Glutamatergic neuron (in vitro differentiated cells): ENCODE measurements around the gene QARS1. TPM values are rescaled to one million over a fixed set of nuclear protein-coding genes. Genes with fewer than 3 reads are reported as not detected.

Source experiments
- DNase-seq: peaks from one replicate; pipeline ENCODE4 v3.0.0; 2022
- H3K27ac Mint-ChIP-seq: one replicate; pipeline ENCODE4 v1.8.0; 2020; ENCODE audit warnings: mild to moderate bottlenecking, mixed read lengths, inconsistent platforms; ENCODE audit not compliant: unreplicated experiment
- H3K27me3 Mint-ChIP-seq: one replicate; pipeline ENCODE4 v1.8.0; 2020; ENCODE audit warnings: mild to moderate bottlenecking, moderate library complexity, mixed read lengths, inconsistent platforms; ENCODE audit not compliant: unreplicated experiment
- H3K36me3 Mint-ChIP-seq: one replicate; pipeline ENCODE4 v1.8.0; 2020; ENCODE audit warnings: mild to moderate bottlenecking, mixed read lengths, inconsistent platforms; ENCODE audit not compliant: unreplicated experiment
- H3K4me1 Mint-ChIP-seq: one replicate; pipeline ENCODE4 v1.8.0; 2020; ENCODE audit warnings: mild to moderate bottlenecking, low read depth, mixed read lengths, inconsistent platforms; ENCODE audit not compliant: unreplicated experiment
- H3K4me3 Mint-ChIP-seq: one replicate; pipeline ENCODE4 v1.8.0; 2020; ENCODE audit warnings: mild to moderate bottlenecking, mixed read lengths, inconsistent platforms; ENCODE audit not compliant: unreplicated experiment
- H3K9me3 Mint-ChIP-seq: one replicate; pipeline ENCODE4 v1.8.0; 2020; ENCODE audit warnings: mild to moderate bottlenecking, moderate library complexity, mixed read lengths, inconsistent platforms; ENCODE audit not compliant: unreplicated experiment
- total RNA-seq: library from RNA; stranded (reverse); fragmentation: NEBNext Ultra II Directional; extraction: Animal tissue kit (Norgen Biotek cat#: 25700); gene quantifications from one replicate; pipeline ENCODE4 v1.2.1, GENCODE V29; 2021; ENCODE audit not compliant: unreplicated experiment
- TF ChIP-seq, protein P1 (sequence below): fragments of 200-600 bp; sonication (generic); IDR thresholded peaks from one replicate; pipeline ENCODE4 v1.5.0; 2021; ENCODE audit not compliant: partially characterized antibody, unreplicated experiment

QARS1 gene
- total RNA-seq, 1 donor from 2014 or later = 266 TPM

DNA sequence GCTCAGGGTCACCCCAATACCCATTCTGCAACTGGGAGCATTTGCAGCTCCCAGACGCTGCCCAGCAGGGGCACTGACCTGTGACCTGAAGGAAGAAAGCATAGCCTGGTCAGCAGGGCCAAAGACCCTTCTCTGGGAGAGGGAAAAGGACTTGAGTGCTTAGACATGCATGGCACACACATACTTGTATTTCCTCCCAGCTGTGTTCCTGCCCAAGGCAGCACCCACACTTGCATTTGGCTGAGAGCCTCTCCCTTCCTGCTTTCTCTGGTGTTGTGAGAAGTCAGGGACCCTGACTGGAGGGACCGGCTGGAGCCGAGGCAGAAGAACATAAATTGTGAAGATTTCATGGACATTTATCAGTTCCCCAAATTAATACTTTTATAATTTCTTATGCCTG is 35.5 kb upstream of the QARS1 start:
- peaks cover 3% of the 10 kb centered on the region for H3K9me3 Mint-ChIP-seq
- no peaks in the 10 kb centered on the region for H3K4me1 Mint-ChIP-seq
- no peak overlapping the region for H3K4me3 Mint-ChIP-seq
- peaks cover 3% of the 10 kb centered on the region for H3K27me3 Mint-ChIP-seq
- H3K27ac Mint-ChIP-seq = no peak overlapping the region
- TF ChIP-seq, protein P1, sequence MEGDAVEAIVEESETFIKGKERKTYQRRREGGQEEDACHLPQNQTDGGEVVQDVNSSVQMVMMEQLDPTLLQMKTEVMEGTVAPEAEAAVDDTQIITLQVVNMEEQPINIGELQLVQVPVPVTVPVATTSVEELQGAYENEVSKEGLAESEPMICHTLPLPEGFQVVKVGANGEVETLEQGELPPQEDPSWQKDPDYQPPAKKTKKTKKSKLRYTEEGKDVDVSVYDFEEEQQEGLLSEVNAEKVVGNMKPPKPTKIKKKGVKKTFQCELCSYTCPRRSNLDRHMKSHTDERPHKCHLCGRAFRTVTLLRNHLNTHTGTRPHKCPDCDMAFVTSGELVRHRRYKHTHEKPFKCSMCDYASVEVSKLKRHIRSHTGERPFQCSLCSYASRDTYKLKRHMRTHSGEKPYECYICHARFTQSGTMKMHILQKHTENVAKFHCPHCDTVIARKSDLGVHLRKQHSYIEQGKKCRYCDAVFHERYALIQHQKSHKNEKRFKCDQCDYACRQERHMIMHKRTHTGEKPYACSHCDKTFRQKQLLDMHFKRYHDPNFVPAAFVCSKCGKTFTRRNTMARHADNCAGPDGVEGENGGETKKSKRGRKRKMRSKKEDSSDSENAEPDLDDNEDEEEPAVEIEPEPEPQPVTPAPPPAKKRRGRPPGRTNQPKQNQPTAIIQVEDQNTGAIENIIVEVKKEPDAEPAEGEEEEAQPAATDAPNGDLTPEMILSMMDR = no peak
- peaks cover 6% of the 10 kb centered on the region for H3K36me3 Mint-ChIP-seq
- DNase-seq = no peak

DNA sequence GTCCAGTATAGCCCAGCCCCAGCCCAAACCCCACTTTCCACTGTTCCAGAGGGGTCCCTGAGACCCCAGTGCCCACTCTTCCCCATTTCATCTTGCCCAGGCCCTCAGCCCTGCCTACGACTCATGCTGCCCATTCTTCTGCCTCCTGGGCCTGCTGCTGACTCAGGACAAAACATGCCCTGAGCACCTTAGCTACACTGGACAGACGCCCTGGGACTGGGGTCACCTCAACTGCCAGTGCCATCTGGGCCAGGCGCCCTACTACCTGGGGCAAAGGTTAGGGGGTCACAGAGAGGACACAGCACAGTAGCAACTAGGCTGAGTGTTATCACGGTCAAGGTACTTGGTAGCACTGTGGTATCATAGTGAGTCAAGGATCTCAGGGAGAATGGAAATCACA is 30.9 kb upstream of the QARS1 start:
- H3K4me1 Mint-ChIP-seq = no peaks in the 10 kb centered on the region
- H3K36me3 Mint-ChIP-seq = no peaks in the 10 kb centered on the region
- no peak overlapping the region for H3K27ac Mint-ChIP-seq
- TF ChIP-seq, protein P1 = no peak
- no peaks in the 10 kb centered on the region for H3K9me3 Mint-ChIP-seq
- no peak overlapping the region for H3K4me3 Mint-ChIP-seq
- no peak for DNase-seq
- H3K27me3 Mint-ChIP-seq = peaks cover 1% of the 10 kb centered on the region

DNA sequence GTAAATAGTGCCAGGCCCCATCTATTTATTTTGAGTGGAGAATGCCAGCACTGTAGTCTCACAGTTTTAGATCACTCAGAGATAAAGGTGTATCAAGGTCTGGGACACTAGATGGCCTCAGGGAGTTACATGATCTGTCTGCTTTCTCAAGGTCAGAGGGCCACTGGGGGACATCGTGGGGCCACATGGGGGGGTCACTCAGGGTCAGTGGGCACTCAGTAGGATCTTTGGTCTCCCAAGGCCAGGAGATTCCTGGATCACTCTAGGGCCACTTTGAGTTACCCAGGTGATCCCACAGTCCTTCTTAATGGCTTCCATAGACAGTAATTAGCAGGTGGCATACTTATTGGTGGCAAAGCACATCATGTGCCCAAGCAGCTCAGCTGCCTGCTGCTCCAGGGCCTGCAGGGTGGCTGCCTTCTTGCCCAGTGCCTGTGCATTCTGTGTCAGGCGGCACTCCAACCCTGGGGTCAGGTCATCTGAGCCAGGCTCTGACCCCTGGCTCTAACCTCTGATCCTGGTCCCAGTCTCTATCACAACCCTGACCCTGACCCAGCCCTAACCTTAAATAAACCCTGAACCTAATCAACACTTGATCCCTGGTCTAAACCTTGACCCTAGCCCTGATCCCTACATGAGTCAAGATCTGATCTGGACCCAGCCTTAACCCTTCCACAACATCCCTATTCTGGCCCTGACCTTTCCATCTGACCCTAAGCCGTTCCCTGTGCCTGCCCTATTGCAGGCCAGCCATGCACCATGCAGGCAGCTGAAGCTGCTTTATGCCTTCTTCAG is 30.1 kb upstream of the QARS1 start:
- TF ChIP-seq, protein P1 = no peak
- Mint-ChIP-seq H3K27me3 (peaks cover 1% of the 10 kb centered on the region), H3K27ac (no peak overlapping the region), H3K36me3 (no peaks in the 10 kb centered on the region), H3K9me3 (no peaks in the 10 kb centered on the region), H3K4me1 (no peaks in the 10 kb centered on the region), H3K4me3 (no peak overlapping the region)
- no peak for DNase-seq

DNA sequence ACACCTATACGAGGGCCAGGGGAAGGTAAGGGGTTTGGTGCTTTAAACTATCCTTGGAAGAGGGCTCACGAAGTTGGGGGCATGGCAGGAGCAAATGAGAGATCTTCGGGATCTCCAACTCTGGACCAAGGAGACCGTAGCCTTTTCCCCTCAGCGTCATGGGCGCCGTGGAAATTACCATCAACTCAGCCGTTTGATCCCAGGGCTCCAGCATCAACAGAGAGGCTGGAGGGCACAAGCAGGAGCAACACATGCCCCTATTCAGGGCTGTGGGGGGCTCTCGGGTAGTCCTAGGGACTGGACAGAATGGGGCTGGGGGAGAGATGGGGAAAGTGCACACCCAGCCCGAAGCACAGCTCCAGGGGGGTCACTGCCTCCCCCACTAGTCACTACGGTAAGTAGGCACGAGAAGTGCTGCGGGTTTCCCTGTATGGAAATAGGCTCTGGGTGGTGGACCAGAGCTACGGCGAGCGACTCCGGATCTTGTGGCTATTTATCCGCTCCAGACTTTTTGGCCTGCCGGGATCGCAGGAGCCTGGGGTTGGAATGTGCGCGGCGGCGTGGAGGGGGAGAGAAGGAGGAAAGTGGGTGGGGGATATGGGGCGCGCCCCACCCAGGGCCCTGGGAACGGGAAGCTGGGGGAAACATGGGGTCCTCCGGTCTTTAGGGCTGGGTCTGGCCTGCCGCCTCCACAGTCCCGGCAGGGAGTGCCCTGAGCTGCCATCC is 28.8 kb upstream of the QARS1 start:
- Mint-ChIP-seq H3K27me3 (peaks cover 1% of the 10 kb centered on the region), H3K36me3 (no peaks in the 10 kb centered on the region), H3K27ac (peak overlapping the region; percentile 78), H3K4me1 (no peaks in the 10 kb centered on the region), H3K4me3 (peak overlapping the region; percentile 88), H3K9me3 (no peaks in the 10 kb centered on the region)
- peak; percentile 84 for DNase-seq
- TF ChIP-seq, protein P1 = no peak
